Transverse colon (tissue), 4 donors: ENCODE data around the gene GOLIM4.

Source experiments
- CTCF ChIP-seq, 5 experiments: fragments of 200-600 bp in 3 of 5; fragments of 450-650 bp in 2 of 5; sonication (generic) in 3 of 5; IDR thresholded peaks; 1 replicate in 2 of 5; 2 replicates in 3 of 5; pipeline ENCODE4 v1.5.1; 2016 to 2017; ENCODE audit warnings: antibody characterized with exemption in 5 of 5, inconsistent platforms in 3 of 5, mild to moderate bottlenecking in 2 of 5, moderate library complexity in 1 of 5
- EP300 ChIP-seq: sonication (generic); formaldehyde crosslinking; IDR thresholded peaks from one replicate; pipeline ENCODE4 v1.6.1; 2017; ENCODE audit warnings: antibody characterized with exemption, low read depth
- POLR2A ChIP-seq: fragments of 450-650 bp; IDR thresholded peaks from one replicate; pipeline ENCODE4 v1.6.1; 2016; ENCODE audit warnings: antibody characterized with exemption, mild to moderate bottlenecking, moderate library complexity
- POLR2AphosphoS5 ChIP-seq, 3 donors: sonication (generic); formaldehyde crosslinking; IDR thresholded peaks; one replicate each; pipeline ENCODE4 v1.6.1; 2016; ENCODE audit warnings: antibody characterized with exemption in 3 of 3

DNA sequence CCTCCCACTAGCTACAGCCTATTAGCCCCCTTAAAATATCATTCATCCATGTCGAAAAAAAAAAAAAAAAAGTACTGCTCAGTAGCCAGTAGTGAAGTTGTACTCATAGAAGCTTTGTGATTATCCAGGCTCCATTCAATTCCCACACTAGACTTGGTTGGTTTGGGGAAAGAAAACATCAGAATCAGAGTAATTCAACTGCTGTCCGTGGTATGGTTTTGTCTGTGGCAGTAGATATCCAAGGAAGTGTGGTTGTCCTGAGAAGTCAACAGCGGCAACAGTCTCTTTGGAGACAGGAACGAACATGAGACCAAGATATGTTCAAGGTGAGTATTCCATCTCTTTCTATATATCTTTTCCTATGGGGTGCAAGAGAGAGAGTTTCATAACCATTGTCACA, 99.2 kb downstream of the GOLIM4 start:
- TF ChIP-seq POLR2AphosphoS5 (IDR thresholded peaks at IDR 0.05), result no peak
- TF ChIP-seq CTCF (IDR thresholded peaks at IDR 0.05), result no peak
- TF ChIP-seq POLR2A, result no peak
- no peak for TF ChIP-seq EP300
